GM23338 (cell line): Measurements from ENCODE around the gene DVL1. TPM values are rescaled to one million over a fixed set of nuclear protein-coding genes. Genes with fewer than 3 reads are reported as not detected.

Experiments used
- ATAC-seq: fragments of 200-7000 bp; cut with Tn5 transposase; 3 replicates; pipeline ENCODE4 v1.9.1; 2020
- DNase-seq: peaks from one replicate; pipeline ENCODE4 v3.0.0-alpha.2; 2015; ENCODE audit warnings: low spot score
- H2AFZ ChIP-seq: fragments of 200-600 bp; sonication (generic); 2 replicates; pipeline ENCODE4 v1.8.0; 2016; ENCODE audit warnings: antibody characterized with exemption, mild to moderate bottlenecking, moderate library complexity
- H3F3A ChIP-seq: fragments of 200-600 bp; sonication (generic); replicated peaks from 2 replicates; pipeline ENCODE4 v1.8.0; 2017; ENCODE audit warnings: antibody characterized with exemption, mixed run types, low read depth
- H3K27ac ChIP-seq: fragments of 200-600 bp; sonication (generic); 2 replicates; pipeline ENCODE4 v1.6.1; 2016; ENCODE audit warnings: low read depth
- H3K27me3 ChIP-seq: fragments of 200-600 bp; sonication (generic); 2 replicates; pipeline ENCODE4 v1.8.0; 2016; ENCODE audit warnings: mild to moderate bottlenecking, mixed run types, moderate library complexity; ENCODE audit not compliant: insufficient read depth
- H3K36me3 ChIP-seq: fragments of 200-600 bp; sonication (generic); 2 replicates; pipeline ENCODE4 v1.8.0; 2016; ENCODE audit warnings: mild to moderate bottlenecking; ENCODE audit not compliant: insufficient read depth
- H3K4me1 ChIP-seq: fragments of 200-600 bp; sonication (generic); 2 replicates; pipeline ENCODE4 v1.8.0; 2016; ENCODE audit warnings: mild to moderate bottlenecking, moderate library complexity; ENCODE audit not compliant: insufficient read depth
- H3K4me2 ChIP-seq: fragments of 200-600 bp; sonication (generic); 2 replicates; pipeline ENCODE4 v1.7.1; 2017; ENCODE audit warnings: mixed run types
- H3K4me3 ChIP-seq: fragments of 200-600 bp; sonication (generic); 2 replicates; pipeline ENCODE4 v1.6.1; 2016; ENCODE audit warnings: mixed run types
- H3K79me2 ChIP-seq: fragments of 200-600 bp; sonication (generic); replicated peaks from 2 replicates; pipeline ENCODE4 v1.8.0; 2017; ENCODE audit warnings: mild to moderate bottlenecking; ENCODE audit not compliant: insufficient read depth
- H3K9me2 ChIP-seq: fragments of 200-600 bp; sonication (generic); 2 replicates; pipeline ENCODE4 v1.8.0; 2017; ENCODE audit not compliant: insufficient read depth
- H4K20me1 ChIP-seq: fragments of 200-600 bp; sonication (generic); replicated peaks from 2 replicates; pipeline ENCODE4 v1.8.0; 2017; ENCODE audit warnings: mild to moderate bottlenecking; ENCODE audit not compliant: insufficient read depth
- H3K27ac Mint-ChIP-seq: 2 replicates; pipeline ENCODE4 v1.8.0; 2020; ENCODE audit warnings: inconsistent platforms, mild to moderate bottlenecking, moderate library complexity, mixed read lengths
- H3K27me3 Mint-ChIP-seq: 3 replicates; pipeline ENCODE4 v1.8.0; 2022; ENCODE audit warnings: low read depth, mild to moderate bottlenecking, moderate library complexity, mixed read lengths, inconsistent platforms; ENCODE audit not compliant: insufficient read depth, poor library complexity
- H3K36me3 Mint-ChIP-seq: 3 replicates; pipeline ENCODE4 v1.8.0; 2021; ENCODE audit warnings: low read depth, mild to moderate bottlenecking, inconsistent platforms, moderate library complexity, mixed read lengths
- H3K4me1 Mint-ChIP-seq: 3 replicates; pipeline ENCODE4 v1.8.0; 2020; ENCODE audit warnings: mild to moderate bottlenecking, inconsistent platforms, mixed read lengths
- H3K4me3 Mint-ChIP-seq: 3 replicates; pipeline ENCODE4 v1.8.0; 2021; ENCODE audit warnings: moderate library complexity, mild to moderate bottlenecking, inconsistent platforms, mixed read lengths
- H3K9me3 Mint-ChIP-seq: 3 replicates; pipeline ENCODE4 v1.8.0; 2020; ENCODE audit warnings: moderate library complexity, mild to moderate bottlenecking, inconsistent platforms, mixed read lengths
- ETS1 ChIP-seq: IDR thresholded peaks from 2 replicates; pipeline ENCODE4 v1.6.1; 2016; ENCODE audit warnings: antibody characterized with exemption
- EZH2phosphoT487 ChIP-seq: fragments of 200-600 bp; sonication (generic); IDR thresholded peaks from one replicate; pipeline ENCODE4 v1.8.1; 2018; ENCODE audit warnings: antibody characterized with exemption; ENCODE audit not compliant: unreplicated experiment
- POLR2AphosphoS5 ChIP-seq: IDR thresholded peaks from 2 replicates; pipeline ENCODE4 v1.6.1; 2016; ENCODE audit warnings: antibody characterized with exemption, low read depth
- REST ChIP-seq: IDR thresholded peaks from one replicate; pipeline ENCODE4 v1.6.1; 2018; ENCODE audit warnings: antibody characterized with exemption; ENCODE audit not compliant: unreplicated experiment
- STAT1 ChIP-seq: IDR thresholded peaks from one replicate; pipeline ENCODE4 v1.6.1; 2016; ENCODE audit warnings: antibody characterized with exemption; ENCODE audit not compliant: unreplicated experiment
- ZNF331 ChIP-seq: fragments of 250-450 bp; sonication (Bioruptor Pico); IDR thresholded peaks from 2 replicates; pipeline ENCODE4 v1.5.0; 2020; ENCODE audit warnings: low read depth, mild to moderate bottlenecking, moderate library complexity
- polyA plus RNA-seq: library from polyadenylated mRNA; unstranded; fragments of >200 nt; fragmentation: Nextera tagmentation; extraction: Ambion mirVana; gene quantifications from 2 replicates; pipeline ENCODE4 v1.2.1, GENCODE V29; 2016
- total RNA-seq: library from RNA; depleted of rRNA; stranded (reverse); fragments of >200 nt; shearing (Covaris generic); gene quantifications from 2 replicates; pipeline ENCODE4 v1.2.3, GENCODE V29; 2014

DVL1 gene
- total and polyA plus RNA-seq, 2 experiments from 2014 or later, result 13.5 to 69.7 TPM

GRCh38 chr1:1314678-1315335, 34.4 kb downstream of the DVL1 start (continued):
- no peak for TF ChIP-seq REST
- TF ChIP-seq STAT1, result no peak

GRCh38 chr1:1314237-1314586, 35.0 kb downstream of the DVL1 start:
- Mint-ChIP-seq H3K36me3 (peaks cover 55% of the 10 kb centered on the region), H3K4me1 (peaks cover 18% of the 10 kb centered on the region), H3K27me3 (peaks cover 24% of the 10 kb centered on the region), H3K4me3 (no peak overlapping the region), H3K9me3 (no peaks in the 10 kb centered on the region; the same call in 2 of the 3 replicates), H3K27ac (no peak overlapping the region)
- H3K9me2 ChIP-seq, result no peaks in the 10 kb centered on the region
- H3K4me2 ChIP-seq, result no peak overlapping the region
- ATAC-seq (no peak), DNase-seq (no peak)
- peaks cover 22% of the 10 kb centered on the region for H3F3A ChIP-seq
- H3K4me1 ChIP-seq, result peaks cover 7% of the 10 kb centered on the region; the same call in 1 of the 2 replicates
- TF ChIP-seq ZNF331 (CRISPR knock-in tag) (no peak), ETS1 (no peak)
- peaks cover 31% of the 10 kb centered on the region for H3K79me2 ChIP-seq
- H3K27me3 ChIP-seq, result no peaks in the 10 kb centered on the region
- H2AFZ ChIP-seq, result no peak overlapping the region
- no peak overlapping the region for H3K27ac ChIP-seq
- H4K20me1 ChIP-seq, result peaks cover 25% of the 10 kb centered on the region
- no peak overlapping the region for H3K4me3 ChIP-seq
- H3K36me3 ChIP-seq, result peaks cover 8% of the 10 kb centered on the region; the same call in 1 of the 2 replicates

- H3K36me3 ChIP-seq, result peaks cover 8% of the 10 kb centered on the region; the same call in 1 of the 2 replicates
- peaks cover 23% of the 10 kb centered on the region for H4K20me1 ChIP-seq
- H3K27ac Mint-ChIP-seq, result no peak overlapping the region
- H3K27ac ChIP-seq, result no peak overlapping the region
- no peak overlapping the region for H3K4me2 ChIP-seq
- ATAC-seq (no peak), DNase-seq (no peak)
- H3K4me1 Mint-ChIP-seq, result peaks cover 18% of the 10 kb centered on the region
- no peak overlapping the region for H2AFZ ChIP-seq
- no peak overlapping the region for H3K4me3 ChIP-seq
- H3K27me3 Mint-ChIP-seq, result peaks cover 24% of the 10 kb centered on the region
- H3K4me1 ChIP-seq, result peaks cover 7% of the 10 kb centered on the region; the same call in 1 of the 2 replicates
- no peak overlapping the region; the same call in 2 of the 3 replicates for H3K4me3 Mint-ChIP-seq
- peaks cover 51% of the 10 kb centered on the region for H3K36me3 Mint-ChIP-seq
- no peaks in the 10 kb centered on the region for H3K27me3 ChIP-seq
- no peaks in the 10 kb centered on the region; the same call in 2 of the 3 replicates for H3K9me3 Mint-ChIP-seq
- no peaks in the 10 kb centered on the region for H3K9me2 ChIP-seq
- H3F3A ChIP-seq, result peaks cover 22% of the 10 kb centered on the region
- peaks cover 28% of the 10 kb centered on the region for H3K79me2 ChIP-seq
- TF ChIP-seq REST (no peak), POLR2AphosphoS5 (no peak), EZH2phosphoT487 (no peak)
These were observed 35.5 kb downstream of the DVL1 start for GRCh38 chr1:1313500-1314236.
